ENCODE results near the gene SMC5. TPM values are rescaled to one million over a fixed set of nuclear protein-coding genes. Genes with fewer than 3 reads are reported as not detected.
A peak's percentile ranks its signal among the peaks of the same experiment; 100 is the strongest.
"Not testable (repeated sequence)": the region's sequence is repeated elsewhere in the genome, so short reads cannot be mapped to it uniquely, and the experiment has no call there.

SMC5 gene
- total and polyA plus RNA-seq, 4 donors: 5.6 to 70.8 (median 10.3) TPM

GRCh38 chr9:70401241-70401640, 142.5 kb downstream of the SMC5 start:
- DNase-seq (ENCODE audit: low spot score): not testable (repeated sequence)

DNA sequence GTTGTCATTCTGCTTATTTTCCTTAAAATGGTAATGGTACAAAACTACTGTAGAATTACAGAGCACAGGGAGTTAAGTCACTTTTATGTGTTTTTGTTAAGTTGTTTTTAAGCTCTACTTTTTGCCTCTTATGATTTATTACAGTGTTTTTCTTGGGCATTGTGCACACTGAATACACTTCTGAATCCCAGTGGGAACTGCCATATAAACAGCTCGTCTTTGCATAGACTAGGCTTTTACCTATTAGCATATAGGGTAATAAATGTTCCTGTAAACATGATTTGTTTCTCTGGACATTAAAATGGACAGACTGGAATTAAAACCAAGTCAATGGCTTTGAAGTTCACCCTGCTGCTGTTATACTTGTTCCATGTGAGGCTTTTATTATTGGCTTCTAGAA, 143.4 kb downstream of the SMC5 start:
- WGBS: 75% methylated on average over 1 of the region's 1 CpG
- Histone ChIP-seq H3K4me1 (ENCODE audit: control insufficient read depth in 4 of 4, insufficient read depth in 4 of 4, low read length in 3 of 4) (peaks cover 19 to 66% (median 48%) of the 10 kb centered on the region in 4 donors), H3K4me3 (ENCODE audit: low read depth in 1 of 3, low read length in 3 of 3) (no peak overlapping the region), H3K27ac (ENCODE audit: low read depth in 1 of 2, low read length in 2 of 2) (no peak overlapping the region), H3K27me3 (ENCODE audit: control insufficient read depth in 4 of 4, insufficient read depth in 4 of 4, low read length in 3 of 4) (no peaks in the 10 kb centered on the region), H3K9me3 (ENCODE audit: control insufficient read depth in 4 of 4, low read length in 3 of 4) (no peaks in the 10 kb centered on the region), H3K36me3 (ENCODE audit: control insufficient read depth in 4 of 4, insufficient read depth in 3 of 4, low read depth in 1 of 4, low read length in 3 of 4) (no peaks in the 10 kb centered on the region), H3K9ac (ENCODE audit: low read depth in 1 of 2, low read length in 2 of 2) (no peak overlapping the region)
- TF ChIP-seq CTCF (IDR thresholded peaks at IDR 0.05; ENCODE audit: low read depth, low read length, missing input control) (no peak), REST (IDR thresholded peaks at IDR 0.05) (no peak), EGR1 (IDR thresholded peaks at IDR 0.05; ENCODE audit: low read depth in 2 of 2) (no peak), HNF4G (IDR thresholded peaks at IDR 0.05) (no peak), MAX (IDR thresholded peaks at IDR 0.05) (no peak), TAF1 (conservative IDR thresholded peaks at IDR 0.05) (no peak), YY1 (IDR thresholded peaks at IDR 0.05) (no peak), FOXA2 (IDR thresholded peaks at IDR 0.05) (no peak), ATF3 (IDR thresholded peaks at IDR 0.05) (no peak), HNF4A (conservative IDR thresholded peaks at IDR 0.05) (no peak), NR2F2 (IDR thresholded peaks at IDR 0.05) (no peak)
- no peak for DNase-seq (ENCODE audit: low spot score)

More at GRCh38 chr9:70401241-70401640, 142.5 kb downstream of the SMC5 start:
- not testable (repeated sequence) for H3K27me3 ChIP-seq (ENCODE audit: control insufficient read depth in 4 of 4, insufficient read depth in 4 of 4, low read length in 3 of 4); H3K36me3 ChIP-seq (ENCODE audit: control insufficient read depth in 4 of 4, insufficient read depth in 3 of 4, low read depth in 1 of 4, low read length in 3 of 4); H3K9me3 ChIP-seq (ENCODE audit: control insufficient read depth in 4 of 4, low read length in 3 of 4); H3K27ac ChIP-seq (ENCODE audit: low read depth in 1 of 2, low read length in 2 of 2); H3K4me3 ChIP-seq (ENCODE audit: low read depth in 1 of 3, low read length in 3 of 3); H3K9ac ChIP-seq (ENCODE audit: low read depth in 1 of 2, low read length in 2 of 2)
- WGBS: 95% methylated on average over 6 of the region's 6 CpGs
- peaks cover 16 to 56% (median 42%) of the 10 kb centered on the region in 4 donors for H3K4me1 ChIP-seq (ENCODE audit: control insufficient read depth in 4 of 4, insufficient read depth in 4 of 4, low read length in 3 of 4)

GRCh38 chr9:70403166-70403565, 144.4 kb downstream of the SMC5 start:
- H3K4me3 ChIP-seq (ENCODE audit: low read depth in 1 of 3, low read length in 3 of 3): no peak overlapping the region
- DNase-seq (ENCODE audit: low spot score): no peak
- H3K36me3 ChIP-seq (ENCODE audit: control insufficient read depth in 4 of 4, insufficient read depth in 3 of 4, low read depth in 1 of 4, low read length in 3 of 4): peaks cover 0 to 5% (median 0%) of the 10 kb centered on the region in 4 donors
- H3K9ac ChIP-seq (ENCODE audit: low read depth in 1 of 2, low read length in 2 of 2): no peak overlapping the region
- no peaks in the 10 kb centered on the region for H3K27me3 ChIP-seq (ENCODE audit: control insufficient read depth in 4 of 4, insufficient read depth in 4 of 4, low read length in 3 of 4)
- TF ChIP-seq RXRA (IDR thresholded peaks at IDR 0.05): no peak
- no peak for TF ChIP-seq EGR1 (IDR thresholded peaks at IDR 0.05; ENCODE audit: low read depth in 2 of 2)
- no peak for TF ChIP-seq HNF4G (IDR thresholded peaks at IDR 0.05)
- no peak for TF ChIP-seq ATF3 (IDR thresholded peaks at IDR 0.05)
- no peak for TF ChIP-seq FOXA2 (IDR thresholded peaks at IDR 0.05)
- TF ChIP-seq GABPA (IDR thresholded peaks at IDR 0.05 in 1 of 2, conservative IDR thresholded peaks at IDR 0.05 in 1 of 2): no peak
- no peak for TF ChIP-seq YY1 (IDR thresholded peaks at IDR 0.05)
- no peaks in the 10 kb centered on the region for H3K9me3 ChIP-seq (ENCODE audit: control insufficient read depth in 4 of 4, low read length in 3 of 4)
- peak overlapping the region; percentile 4 to 44 for H3K27ac ChIP-seq (ENCODE audit: low read depth in 1 of 2, low read length in 2 of 2)
- 65% methylated on average over 2 of the region's 2 CpGs for WGBS
- peaks cover 24 to 66% (median 50%) of the 10 kb centered on the region in 4 donors for H3K4me1 ChIP-seq (ENCODE audit: control insufficient read depth in 4 of 4, insufficient read depth in 4 of 4, low read length in 3 of 4)

All from liver (tissue), 9 donors.